Activated B cell treated with CpG ODN at 0.5 μM for 24 hours (primary cell): ENCODE data around the gene USP6. TPM values are rescaled to one million over a fixed set of nuclear protein-coding genes. Genes with fewer than 3 reads are reported as not detected.
"Not testable (repeated sequence)": the region's sequence is repeated elsewhere in the genome, so short reads cannot be mapped to it uniquely, and the experiment has no call there.

Experiments
- ATAC-seq: fragments of 200-7000 bp; cut with Tn5 transposase; one replicate; pipeline ENCODE4 v1.10.0; 2021; ENCODE audit warnings: low read depth, mild to moderate bottlenecking, moderate library complexity
- CTCF ChIA-PET: fragments of 350-600 bp; sonication (Branson Sonifier 250); formaldehyde crosslinking; loops from one replicate; lab custom pipeline; 2021; ENCODE audit warnings: antibody characterized with exemption; lab: Charles Lee
- POLR2A ChIA-PET: fragments of 350-600 bp; sonication (Branson Sonifier 250); formaldehyde crosslinking; loops from one replicate; lab custom pipeline; 2021; ENCODE audit warnings: antibody characterized with exemption; lab: Charles Lee
- DNase-seq: peaks from one replicate; pipeline ENCODE4 v3.0.0; 2022
- H3K27ac Mint-ChIP-seq: one replicate; pipeline ENCODE4 v1.8.0; 2020; ENCODE audit warnings: mixed read lengths
- H3K27me3 Mint-ChIP-seq: one replicate; pipeline ENCODE4 v1.8.0; 2021; ENCODE audit warnings: mixed read lengths
- H3K36me3 Mint-ChIP-seq: one replicate; pipeline ENCODE4 v1.8.0; 2021; ENCODE audit warnings: low read depth, mixed read lengths
- H3K4me1 Mint-ChIP-seq: one replicate; pipeline ENCODE4 v1.8.0; 2021; ENCODE audit warnings: mixed read lengths
- H3K4me3 Mint-ChIP-seq: one replicate; pipeline ENCODE4 v1.8.0; 2020; ENCODE audit warnings: mild to moderate bottlenecking, mixed read lengths
- H3K9me3 Mint-ChIP-seq: one replicate; pipeline ENCODE4 v1.8.0; 2020; ENCODE audit warnings: mixed read lengths
- CTCF ChIP-seq: fragments of 200-600 bp; IDR thresholded peaks from one replicate; pipeline ENCODE4 v1.8.0; 2022; ENCODE audit warnings: antibody characterized with exemption, mild to moderate bottlenecking
- intact Hi-C: fragments of 100-400 bp; cut with micrococcal nuclease; formaldehyde crosslinking; loops from one replicate; pipeline ENCODE4 v1.15.1; 2024
- total RNA-seq: library from RNA; stranded (reverse); gene quantifications from 2 replicates; pipeline ENCODE4 v1.2.3, GENCODE V29; 2022

USP6 gene
- total RNA-seq, 1 donor from 2014 or later, result 0.33 TPM

GRCh38 chr17:5111402-5112204 lies 4.2 kb upstream of the USP6 start, which contains the start of gene ZNF232:
Gene ZNF232, minus strand, starts transcription at chr17:5111878. Its CDS starts 56 bp downstream, at chr17:5111822.
- ChIA-PET POLR2A (interaction anchor here (0.7 to 3.4 kb wide), 9 partner anchors 14 to 716 kb away, joined by 3 to 16 read pairs (median 4); partner anchors contain the start of genes DERL2, NUP88, RNF167 and SLC25A11), CTCF (interaction anchor here (1.2 kb wide), 1 partner anchor 80 kb away, joined by 4 read pairs; the partner anchor contains the start of gene ZNF594)
- Mint-ChIP-seq H3K27ac (peak within 1 kb of the TSS; percentile 79), H3K9me3 (no peaks in the 10 kb centered on the region), H3K4me1 (peaks cover 27% of the 10 kb centered on the region), H3K4me3 (peak within 1 kb of the TSS; percentile 85), H3K36me3 (peaks cover 54% of the 10 kb centered on the region), H3K27me3 (peaks cover 11% of the 10 kb centered on the region)
- peak; percentile 90 for ATAC-seq
- intact Hi-C loops, result loop anchor here (1.0 to 5.0 kb wide), 5 partner anchors 14 to 131 kb away; partner anchors contain the start of genes ZFP3 and ZNF594
- TF ChIP-seq CTCF, result no peak
- DNase-seq, result peak; percentile 91

- Mint-ChIP-seq H3K27me3 (peaks cover 29% of the 10 kb centered on the region), H3K4me3 (no peak overlapping the region), H3K9me3 (no peaks in the 10 kb centered on the region), H3K36me3 (peaks cover 11% of the 10 kb centered on the region), H3K27ac (no peak overlapping the region), H3K4me1 (peaks cover 7% of the 10 kb centered on the region)
- CTCF ChIA-PET, result no interaction called here
- intact Hi-C loops, result no loop called here
- no peak for TF ChIP-seq CTCF
- DNase-seq (no peak), ATAC-seq (no peak)
- POLR2A ChIA-PET, result no interaction called here
These were observed 2.4 kb downstream of the USP6 start for GRCh38 chr17:5118219-5118618.

GRCh38 chr17:5120036-5120435 lies 4.2 kb downstream of the USP6 start:
- ChIA-PET CTCF (no interaction called here), POLR2A (interaction anchor here (0.6 kb wide), 1 partner anchor 415 kb away, joined by 3 read pairs; no protein-coding TSS in a partner anchor)
- peaks cover 40% of the 10 kb centered on the region for H3K27me3 Mint-ChIP-seq
- ATAC-seq (no peak), DNase-seq (no peak)
- H3K4me3 Mint-ChIP-seq, result no peak overlapping the region
- peaks cover 10% of the 10 kb centered on the region for H3K4me1 Mint-ChIP-seq
- no peaks in the 10 kb centered on the region for H3K36me3 Mint-ChIP-seq
- TF ChIP-seq CTCF, result no peak
- H3K27ac Mint-ChIP-seq, result no peak overlapping the region
- H3K9me3 Mint-ChIP-seq, result no peaks in the 10 kb centered on the region
- intact Hi-C loops, result no loop called here

- POLR2A ChIA-PET, result interaction anchor here (0.6 kb wide), 1 partner anchor 416 kb away, joined by 3 read pairs; no protein-coding TSS in a partner anchor
- H3K36me3 Mint-ChIP-seq, H3K4me3 Mint-ChIP-seq, CTCF ChIA-PET, DNase-seq, ATAC-seq, H3K27ac Mint-ChIP-seq, intact Hi-C loops, H3K9me3 Mint-ChIP-seq: not testable (repeated sequence)
- H3K4me1 Mint-ChIP-seq, result peaks cover 10% of the 10 kb centered on the region
- peaks cover 35% of the 10 kb centered on the region for H3K27me3 Mint-ChIP-seq
These were observed 4.8 kb downstream of the USP6 start for GRCh38 chr17:5120436-5121185.

- ATAC-seq (no peak), DNase-seq (peak; percentile 13)
- Mint-ChIP-seq H3K27me3 (peaks cover 36% of the 10 kb centered on the region), H3K36me3 (no peaks in the 10 kb centered on the region), H3K4me3 (no peak overlapping the region), H3K4me1 (peaks cover 7% of the 10 kb centered on the region), H3K9me3 (no peaks in the 10 kb centered on the region), H3K27ac (no peak overlapping the region)
- TF ChIP-seq CTCF, result no peak
- ChIA-PET POLR2A (interaction anchor here (0.5 kb wide), 1 partner anchor 20 kb away, joined by 3 read pairs; no protein-coding TSS in a partner anchor), CTCF (no interaction called here)
- intact Hi-C loops, result no loop called here
These were observed 5.5 kb downstream of the USP6 start for GRCh38 chr17:5121186-5121841.

- ATAC-seq, CTCF ChIA-PET, H3K36me3 Mint-ChIP-seq, DNase-seq, H3K9me3 Mint-ChIP-seq, H3K27ac Mint-ChIP-seq, H3K4me3 Mint-ChIP-seq, H3K4me1 Mint-ChIP-seq, intact Hi-C loops: not testable (repeated sequence)
- H3K27me3 Mint-ChIP-seq, result peaks cover 29% of the 10 kb centered on the region
- POLR2A ChIA-PET, result interaction anchor here (0.5 kb wide), 1 partner anchor 21 kb away, joined by 3 read pairs; no protein-coding TSS in a partner anchor
These were observed 6.2 kb downstream of the USP6 start for GRCh38 chr17:5122056-5122455.
